HG02840 (cell line): ENCODE measurements around the gene AIFM3.

ENCODE experiments used
- ATAC-seq: cut with Tn5 transposase; IDR thresholded peaks from one replicate; pipeline ENCODE4 v1.9.1; 2021; ENCODE audit warnings: mild to moderate bottlenecking, moderate library complexity, moderate number of reproducible peaks; ENCODE audit not compliant: unreplicated experiment, low FRiP score

AIFM3 gene

DNA sequence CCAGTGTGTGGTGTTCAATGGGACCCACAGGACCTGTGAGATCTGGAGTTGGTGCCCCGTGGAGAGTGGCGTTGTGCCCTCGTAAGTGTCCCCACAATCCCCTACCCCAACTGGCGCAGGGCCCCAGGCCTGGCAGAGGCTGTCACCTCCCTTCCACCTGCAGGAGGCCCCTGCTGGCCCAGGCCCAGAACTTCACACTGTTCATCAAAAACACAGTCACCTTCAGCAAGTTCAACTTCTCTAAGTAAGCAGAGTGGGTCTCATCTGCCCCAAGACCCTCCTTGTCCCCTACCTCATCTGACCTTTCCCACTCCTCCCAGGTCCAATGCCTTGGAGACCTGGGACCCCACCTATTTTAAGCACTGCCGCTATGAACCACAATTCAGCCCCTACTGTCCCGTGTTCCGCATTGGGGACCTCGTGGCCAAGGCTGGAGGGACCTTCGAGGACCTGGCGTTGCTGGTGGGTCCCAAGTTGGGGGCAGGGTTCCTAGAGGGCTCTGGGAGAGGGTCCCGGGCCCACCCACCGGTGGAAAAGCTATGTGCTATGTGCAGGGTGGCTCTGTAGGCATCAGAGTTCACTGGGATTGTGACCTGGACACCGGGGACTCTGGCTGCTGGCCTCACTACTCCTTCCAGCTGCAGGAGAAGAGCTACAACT is 56.0 kb downstream of the AIFM3 start:
- no peak for ATAC-seq

DNA sequence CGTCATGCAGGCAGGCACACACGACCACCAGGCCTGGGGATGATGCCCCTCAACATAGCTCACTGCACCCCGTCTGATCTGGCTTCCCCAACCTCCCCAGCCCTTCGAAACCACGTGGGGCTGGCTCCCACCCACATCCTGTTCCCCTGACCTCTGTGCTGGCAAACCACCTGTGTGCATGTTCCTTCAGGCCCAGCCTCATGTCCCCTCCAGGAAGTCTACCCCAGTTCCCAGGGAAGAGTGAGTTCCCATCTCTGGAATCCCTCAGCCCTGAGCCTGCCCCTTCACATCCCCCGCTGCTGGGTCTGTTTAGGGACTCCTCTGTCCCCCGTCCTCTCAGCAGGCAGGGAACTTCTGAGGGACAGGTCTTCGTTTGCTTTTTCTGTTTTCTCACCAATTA is 58.2 kb downstream of the AIFM3 start:
- no peak for ATAC-seq

DNA sequence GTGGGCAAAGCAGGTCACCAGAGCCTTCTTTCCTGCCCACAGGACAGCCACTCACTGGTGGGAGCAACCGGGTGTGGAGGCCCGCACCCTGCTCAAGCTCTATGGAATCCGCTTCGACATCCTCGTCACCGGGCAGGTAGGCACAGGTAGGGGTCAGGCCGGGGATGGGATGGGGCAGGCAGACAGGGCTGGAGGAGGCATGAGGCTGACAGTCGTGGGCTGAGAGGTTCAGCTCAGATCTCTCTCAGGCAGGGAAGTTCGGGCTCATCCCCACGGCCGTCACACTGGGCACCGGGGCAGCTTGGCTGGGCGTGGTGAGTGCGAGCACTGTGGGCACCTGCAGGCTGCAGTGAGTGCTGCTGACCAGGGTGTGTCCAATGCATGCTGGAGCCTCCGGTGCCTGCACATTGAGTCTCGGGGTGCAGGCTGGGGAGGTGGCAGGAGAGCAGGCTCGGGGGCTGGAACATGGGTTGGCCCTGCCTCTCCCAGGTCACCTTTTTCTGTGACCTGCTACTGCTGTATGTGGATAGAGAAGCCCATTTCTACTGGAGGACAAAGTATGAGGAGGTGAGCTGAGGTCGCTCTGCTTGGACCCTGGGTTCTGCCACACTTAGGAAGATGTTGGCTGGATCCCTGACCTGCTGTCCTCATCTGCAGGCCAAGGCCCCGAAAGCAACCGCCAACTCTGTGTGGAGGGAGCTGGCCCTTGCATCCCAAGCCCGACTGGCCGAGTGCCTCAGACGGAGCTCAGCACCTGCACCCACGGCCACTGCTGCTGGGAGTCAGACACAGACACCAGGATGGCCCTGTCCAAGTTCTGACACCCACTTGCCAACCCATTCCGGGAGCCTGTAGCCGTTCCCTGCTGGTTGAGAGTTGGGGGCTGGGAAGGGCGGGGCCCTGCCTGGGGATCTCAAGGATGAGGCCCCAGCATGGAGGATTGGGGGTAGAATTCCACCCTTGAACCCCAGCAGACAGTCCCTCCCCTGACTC is 59.0 kb downstream of the AIFM3 start:
- ATAC-seq = no peak

DNA sequence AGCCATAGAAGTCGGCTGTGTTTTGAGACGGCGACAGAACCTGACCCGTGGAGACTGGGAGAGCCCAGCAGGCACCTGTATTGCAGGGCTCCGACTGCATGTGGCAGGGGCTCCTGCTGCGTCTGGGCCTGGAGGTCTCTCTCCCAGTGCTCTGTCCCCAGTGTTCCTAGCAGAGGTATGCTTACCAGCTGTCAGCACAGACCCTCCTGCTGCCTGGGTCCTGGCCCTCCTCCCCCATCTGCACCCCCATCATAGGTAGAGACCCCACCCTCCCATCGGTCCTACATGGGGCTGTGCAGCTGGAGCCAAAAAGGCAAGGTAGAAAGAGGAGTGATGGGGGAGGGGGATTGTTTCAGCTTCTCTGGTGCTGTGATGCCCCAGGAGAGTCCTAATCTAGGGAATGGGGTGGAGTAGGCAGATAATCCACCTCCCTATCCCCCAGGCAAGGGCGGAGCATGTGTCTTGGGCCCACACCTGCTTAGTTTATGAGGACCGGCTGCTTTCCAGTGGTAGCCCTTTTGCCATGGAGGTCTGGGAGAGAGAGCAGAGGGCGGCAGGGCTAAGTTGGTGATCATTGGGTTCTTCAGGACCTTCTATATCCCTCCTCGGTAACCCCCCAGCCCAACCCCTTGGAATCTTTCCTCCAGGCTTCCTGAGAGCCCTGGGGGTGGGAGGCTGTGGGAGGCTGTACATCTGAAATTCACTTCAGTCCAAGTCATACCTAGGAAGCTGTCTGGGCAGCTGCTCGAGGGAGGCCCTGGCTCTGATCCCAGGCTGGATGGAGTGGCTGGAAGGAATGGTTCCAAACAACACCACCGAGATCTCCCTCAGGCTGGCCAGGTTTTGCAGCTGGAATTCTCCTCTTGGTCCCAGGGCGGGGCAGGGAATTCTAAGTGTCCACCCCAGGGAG is 60.0 kb downstream of the AIFM3 start:
- ATAC-seq = no peak

DNA sequence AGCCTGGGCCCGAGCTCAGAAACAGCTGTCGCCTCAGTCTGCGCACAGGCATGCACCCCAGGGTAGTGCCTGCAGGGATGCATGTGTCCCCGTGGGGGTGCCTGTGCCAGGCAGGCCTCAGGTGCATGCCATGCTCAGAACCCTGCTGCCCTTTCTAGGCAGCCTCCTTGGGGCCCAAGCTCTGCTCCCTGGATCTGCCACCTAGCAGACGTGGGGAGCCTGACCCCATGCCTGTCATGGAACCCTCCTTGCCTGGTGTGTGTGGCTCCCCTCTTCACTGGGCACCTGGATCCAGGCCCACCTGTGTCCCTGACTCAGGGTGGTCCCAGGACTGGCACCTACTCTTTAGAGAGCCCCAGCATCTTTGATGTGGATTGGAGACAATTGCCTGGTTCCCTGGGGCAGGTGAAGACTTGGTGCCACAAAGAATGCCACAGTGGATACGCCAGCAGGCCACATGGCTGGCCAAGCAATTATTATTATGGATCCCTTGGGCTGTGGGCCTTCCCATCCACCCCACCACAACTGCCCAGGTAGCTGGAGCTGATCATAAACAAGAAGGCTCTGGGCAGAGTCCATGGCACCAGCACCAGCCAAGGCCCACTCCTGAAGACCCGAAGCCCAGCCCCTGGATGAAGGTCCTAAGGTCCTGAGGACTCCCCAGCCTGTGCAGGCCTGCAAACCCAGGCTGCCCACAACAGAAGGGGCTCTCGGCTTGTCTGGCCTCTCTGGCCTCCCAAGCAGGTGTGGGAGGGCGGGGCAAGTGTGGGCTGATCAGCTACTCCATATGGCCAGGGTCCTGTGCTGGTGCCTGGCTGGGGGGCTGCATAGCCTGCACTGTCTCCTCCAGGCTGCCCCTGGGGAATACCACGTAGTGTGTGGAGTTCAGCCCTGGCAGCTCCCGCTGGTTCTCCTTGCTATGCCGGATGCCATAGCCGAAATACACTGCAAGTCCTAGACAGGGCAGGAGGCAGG is 61.5 kb downstream of the AIFM3 start:
- no peak for ATAC-seq

DNA sequence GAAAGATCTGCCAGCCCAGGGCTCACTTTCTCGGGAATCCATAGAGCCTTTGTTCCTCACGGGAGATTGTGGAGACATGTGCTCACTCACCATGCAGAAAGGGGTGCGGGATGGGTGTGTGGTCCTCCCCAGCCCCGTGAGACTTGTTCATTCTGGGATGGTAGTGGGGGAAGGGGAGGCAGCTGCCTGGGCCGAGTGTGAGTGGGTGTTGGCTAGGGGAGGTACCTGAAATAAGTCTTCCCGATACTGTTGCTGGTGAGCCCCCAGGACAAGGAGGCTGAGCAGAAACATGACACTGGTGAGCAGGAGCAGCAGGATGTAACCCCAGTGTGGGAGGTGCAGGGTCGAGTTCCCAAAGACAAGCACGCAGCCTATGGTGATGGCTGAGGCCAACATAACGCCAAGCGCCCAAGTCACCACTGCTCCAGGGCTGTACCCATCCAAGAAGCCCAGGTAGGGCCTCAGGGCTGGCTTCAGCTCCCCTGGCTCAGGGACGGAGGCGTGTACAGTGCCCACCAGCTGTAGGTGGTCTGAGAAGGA is 62.5 kb downstream of the AIFM3 start:
- ATAC-seq = no peak

DNA sequence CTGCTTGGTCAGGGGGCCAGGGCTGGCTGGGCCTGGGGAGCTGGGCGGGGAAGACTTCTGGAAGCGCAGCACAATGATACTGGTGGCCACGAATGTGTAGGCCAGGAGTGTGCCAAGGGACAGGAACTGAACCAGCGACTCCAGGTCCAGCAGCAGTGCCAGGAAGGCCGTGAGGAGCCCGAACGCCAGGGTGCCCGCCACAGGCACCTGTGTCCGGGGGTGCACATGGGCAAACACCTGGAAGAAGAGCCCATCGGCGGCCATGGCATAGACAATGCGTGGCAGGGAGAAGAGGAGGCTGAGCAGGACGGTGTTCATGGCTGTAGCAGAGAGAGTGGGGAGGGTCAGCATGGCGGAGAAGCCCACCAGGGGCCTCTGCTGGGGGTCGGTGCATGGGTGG is 63.0 kb downstream of the AIFM3 start:
- no peak for ATAC-seq
